GM10266 (cell line): ENCODE results near the gene ZNF850.
"Not testable (repeated sequence)": the region's sequence is repeated elsewhere in the genome, so short reads cannot be mapped to it uniquely, and the experiment has no call there.

ENCODE experiments used
- DNase-seq: peaks from one replicate; pipeline ENCODE4 v3.0.0; 2012; ENCODE audit errors: extremely low spot score
- TF ChIP-seq, protein P1 (sequence below): IDR thresholded peaks from 2 replicates; pipeline ENCODE4 v1.5.1; 2012; ENCODE audit warnings: mild to moderate bottlenecking, low read depth; ENCODE audit not compliant: control insufficient read depth, insufficient read depth; ENCODE audit errors: missing control alignments

ZNF850 gene

DNA sequence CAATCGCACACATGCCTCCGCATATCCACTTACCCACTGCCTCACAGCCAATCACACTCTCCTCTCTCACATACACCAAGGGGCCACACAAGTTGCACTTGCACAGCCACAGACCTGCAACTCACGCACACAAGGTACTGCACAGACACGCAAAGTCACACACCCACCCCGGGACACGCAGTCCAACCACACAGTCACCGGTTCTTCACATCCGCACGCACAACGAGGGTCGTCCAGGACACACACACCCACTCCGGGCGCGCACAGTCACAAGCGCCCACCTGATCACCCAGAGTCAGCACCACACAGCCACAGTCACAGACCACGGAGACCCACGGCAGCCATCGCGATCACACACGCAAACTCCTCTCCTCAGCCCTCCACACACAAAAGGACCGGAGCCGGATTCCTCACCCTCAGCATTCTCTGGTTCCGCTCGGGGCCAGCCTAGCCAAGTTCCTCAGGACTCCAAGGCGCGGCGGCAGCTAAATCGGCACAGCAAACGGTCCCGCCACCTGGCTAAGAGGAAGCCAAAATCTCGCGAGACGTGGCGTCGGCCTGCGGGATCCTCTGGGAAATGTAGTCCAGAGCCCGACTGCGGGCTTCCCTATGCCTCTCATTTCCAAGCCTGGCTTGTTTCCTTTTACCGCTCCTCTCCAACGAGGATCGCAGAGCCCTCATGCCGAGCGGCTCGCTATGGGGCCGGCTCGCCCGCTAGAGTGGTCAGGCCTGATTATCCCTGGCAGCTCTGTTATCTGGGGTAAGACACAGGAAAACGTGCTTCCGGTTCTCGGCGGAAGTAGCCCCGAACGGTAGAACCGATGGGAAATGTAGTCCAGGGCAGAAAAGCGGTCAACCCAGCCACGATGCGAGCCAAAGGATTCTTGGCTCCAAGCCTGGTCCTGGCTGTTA, at the start of gene ZNF850:
Gene ZNF850, minus strand, starts transcription at position 497 of the 912 bp plus-strand sequence. CDS start 10,201 bp downstream, outside the sequence.
- TF ChIP-seq, protein P1, sequence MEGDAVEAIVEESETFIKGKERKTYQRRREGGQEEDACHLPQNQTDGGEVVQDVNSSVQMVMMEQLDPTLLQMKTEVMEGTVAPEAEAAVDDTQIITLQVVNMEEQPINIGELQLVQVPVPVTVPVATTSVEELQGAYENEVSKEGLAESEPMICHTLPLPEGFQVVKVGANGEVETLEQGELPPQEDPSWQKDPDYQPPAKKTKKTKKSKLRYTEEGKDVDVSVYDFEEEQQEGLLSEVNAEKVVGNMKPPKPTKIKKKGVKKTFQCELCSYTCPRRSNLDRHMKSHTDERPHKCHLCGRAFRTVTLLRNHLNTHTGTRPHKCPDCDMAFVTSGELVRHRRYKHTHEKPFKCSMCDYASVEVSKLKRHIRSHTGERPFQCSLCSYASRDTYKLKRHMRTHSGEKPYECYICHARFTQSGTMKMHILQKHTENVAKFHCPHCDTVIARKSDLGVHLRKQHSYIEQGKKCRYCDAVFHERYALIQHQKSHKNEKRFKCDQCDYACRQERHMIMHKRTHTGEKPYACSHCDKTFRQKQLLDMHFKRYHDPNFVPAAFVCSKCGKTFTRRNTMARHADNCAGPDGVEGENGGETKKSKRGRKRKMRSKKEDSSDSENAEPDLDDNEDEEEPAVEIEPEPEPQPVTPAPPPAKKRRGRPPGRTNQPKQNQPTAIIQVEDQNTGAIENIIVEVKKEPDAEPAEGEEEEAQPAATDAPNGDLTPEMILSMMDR: no peak
- peak; percentile 91 for DNase-seq

DNA sequence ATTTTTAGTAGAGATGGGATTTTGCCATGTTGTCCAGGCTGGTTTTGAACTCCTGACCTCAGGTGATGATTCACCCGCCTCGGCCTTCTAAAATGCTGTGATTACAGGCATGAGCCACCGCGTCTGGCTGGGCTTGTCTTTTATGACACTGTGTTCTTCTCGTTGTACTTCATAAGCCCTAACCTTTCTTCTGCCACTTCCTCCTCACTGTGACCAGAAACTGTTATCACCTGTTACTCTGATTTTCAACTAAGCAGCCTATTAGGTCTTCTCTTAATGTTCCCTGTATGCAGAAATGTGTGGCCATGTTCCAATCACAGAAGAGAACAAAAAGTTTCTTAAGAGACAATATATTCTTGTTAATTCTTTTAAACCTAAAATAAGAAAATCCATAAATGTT, 49.2 kb upstream of the ZNF850 start:
- TF ChIP-seq, protein P1: no peak
- DNase-seq: no peak

DNA sequence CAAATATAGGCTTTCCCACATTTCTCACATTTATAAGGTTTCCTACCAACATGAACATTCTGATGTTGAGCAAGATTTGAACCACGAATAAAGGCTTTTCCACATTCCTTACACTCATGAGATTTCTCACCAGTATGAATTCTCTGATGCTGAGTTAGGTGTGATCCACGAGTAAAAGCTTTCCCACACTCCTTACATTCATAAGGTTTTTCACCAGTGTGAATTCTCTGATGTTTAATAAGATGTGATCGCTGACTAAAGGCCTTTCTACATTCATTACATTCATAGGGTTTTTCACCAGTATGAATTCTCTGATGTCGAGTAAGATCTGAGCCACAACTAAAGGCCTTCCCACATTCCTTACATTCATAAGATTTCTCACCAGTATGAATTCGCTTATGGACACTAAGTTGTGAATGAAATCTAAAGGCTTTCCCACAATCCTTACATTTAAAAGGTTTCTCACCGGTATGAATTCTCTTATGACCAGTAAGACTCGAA, 46.6 kb upstream of the ZNF850 start:
- no peak for DNase-seq
- TF ChIP-seq, protein P1: no peak

DNA sequence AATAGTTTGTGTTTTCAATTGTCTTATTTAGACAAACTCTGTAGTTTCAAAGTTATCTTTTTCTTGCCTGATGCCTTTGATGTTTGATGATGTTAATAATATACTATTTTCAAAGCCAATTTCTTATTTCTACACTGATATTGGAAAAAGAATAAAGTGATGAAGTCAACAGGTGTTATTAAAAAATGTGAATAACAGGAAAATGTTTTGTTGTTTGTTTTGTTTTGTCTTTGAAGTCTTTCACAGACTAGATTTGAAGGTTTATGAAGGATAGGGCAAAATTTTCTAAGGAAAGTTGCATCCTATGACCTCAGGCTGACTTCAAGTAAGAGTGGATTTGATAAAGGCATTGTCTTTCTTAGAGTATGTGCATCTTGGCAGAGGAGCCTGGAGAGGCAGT, 34.4 kb upstream of the ZNF850 start:
- TF ChIP-seq, protein P1: no peak
- no peak for DNase-seq

DNA sequence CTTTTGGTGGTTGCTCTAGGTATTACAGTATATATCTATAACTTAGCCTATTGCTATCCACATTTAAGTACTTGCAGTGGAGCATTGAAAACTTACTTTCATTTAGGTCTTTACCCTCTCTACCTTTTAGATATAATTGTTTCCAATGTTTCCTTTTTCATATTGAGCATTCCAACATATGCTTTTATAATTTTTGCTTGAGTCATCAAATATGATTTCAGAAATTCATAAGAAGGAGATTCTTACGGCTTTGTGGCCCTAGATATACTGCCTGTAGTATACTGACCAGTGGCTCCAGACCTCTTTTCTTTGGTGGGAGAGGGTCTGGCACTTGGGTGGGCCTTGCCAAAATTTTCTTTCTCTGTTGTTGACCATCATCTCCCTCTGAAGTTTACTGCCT, 32.8 kb upstream of the ZNF850 start:
- TF ChIP-seq, protein P1: no peak
- no peak for DNase-seq

DNA sequence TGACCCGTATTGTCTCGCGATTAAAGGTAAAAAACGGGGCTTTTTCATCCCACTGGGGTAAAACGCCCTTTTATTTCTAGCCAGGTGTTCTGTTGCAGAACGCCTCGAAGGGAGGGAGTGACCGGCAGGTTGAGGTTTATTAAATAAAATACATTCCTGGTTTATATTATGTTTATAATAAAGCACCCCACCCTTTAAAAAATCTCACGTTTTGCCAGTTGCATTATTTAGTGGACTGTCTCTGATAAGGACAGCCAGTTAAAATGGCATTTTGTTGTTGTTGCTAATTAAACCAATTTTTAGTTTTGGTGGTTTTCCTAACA, 25.1 kb upstream of the ZNF850 start:
- no peak for DNase-seq
- TF ChIP-seq, protein P1: no peak

DNA sequence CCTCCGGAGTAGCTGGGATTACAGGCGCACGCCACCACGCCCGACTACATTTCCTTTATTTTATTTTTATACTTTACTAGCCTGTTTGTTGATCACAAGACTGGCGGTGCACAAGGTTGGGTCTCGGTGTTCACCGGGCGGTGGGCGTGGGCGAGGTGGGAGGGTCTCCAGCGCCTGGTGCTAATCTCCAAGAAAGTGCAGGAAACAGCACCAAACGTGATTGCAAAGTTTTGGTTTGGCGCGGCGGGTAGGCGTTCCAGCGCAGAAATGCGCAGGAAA, 24.0 kb upstream of the ZNF850 start:
- DNase-seq: no peak
- TF ChIP-seq, protein P1: no peak

DNA sequence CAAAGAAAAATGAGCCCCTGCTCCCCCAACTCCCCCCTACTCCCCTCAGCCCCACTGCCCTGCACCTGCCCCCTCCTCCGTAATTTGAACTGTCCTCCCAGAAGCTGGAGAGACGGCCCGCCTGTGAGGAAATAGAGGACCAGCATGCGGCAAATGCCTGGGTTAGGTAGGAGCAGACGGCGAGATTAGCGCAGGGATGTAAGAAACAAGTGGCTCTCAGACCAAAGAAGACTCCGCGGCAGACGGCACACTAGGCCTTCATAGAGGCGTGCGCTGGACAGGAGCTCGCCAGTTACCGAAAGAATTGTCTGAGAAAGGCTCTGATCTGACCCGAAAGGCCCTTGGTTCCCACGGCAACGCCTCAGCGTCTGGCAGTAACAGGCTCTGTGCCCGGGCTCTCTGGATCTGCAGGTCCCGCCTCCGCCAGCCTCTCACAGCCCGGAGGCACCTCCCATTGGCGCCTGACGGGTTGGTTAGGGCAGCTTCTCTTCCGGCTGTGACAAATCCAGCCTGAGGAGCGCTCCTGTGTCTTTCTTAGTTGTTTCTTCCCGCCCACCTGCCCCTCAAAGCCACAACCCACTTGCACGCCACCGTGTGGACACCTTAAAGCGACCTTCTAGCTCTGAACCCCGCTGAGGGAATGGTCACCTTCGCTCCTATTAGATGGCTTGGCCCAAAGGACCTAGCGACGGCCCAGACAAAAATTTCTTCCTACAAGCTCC, 19.0 kb upstream of the ZNF850 start:
- not testable (repeated sequence) for DNase-seq
